Stimulated activated naive B cell treated with anti-CD40 and anti-IgM and Interleukin-4, amounts not matched to agents 10 μg/mL and 1 μg/mL and 100 μg/mL, for 72 hours (primary cell): ENCODE results near the gene CSTPP1.
A peak's percentile ranks its signal among the peaks of the same experiment; 100 is the strongest.
"Not testable (repeated sequence)": the region's sequence is repeated elsewhere in the genome, so short reads cannot be mapped to it uniquely, and the experiment has no call there.

Experiments
- ATAC-seq, 2 donors: fragments of 150-1000 bp; cut with Tn5 transposase; replicated peaks; 2 replicates each; pipeline ENCODE4 v1.10.0; 2021; ENCODE audit warnings: moderate library complexity in 1 of 2
- DNase-seq: peaks from one replicate; pipeline ENCODE4 v3.0.0; 2021
- H3K27ac Mint-ChIP-seq: one replicate; pipeline ENCODE4 v1.8.0; 2022; ENCODE audit warnings: mild to moderate bottlenecking, mixed read lengths
- H3K27me3 Mint-ChIP-seq, 2 donors: one replicate each; pipeline ENCODE4 v1.8.0; 2022; ENCODE audit warnings: mixed read lengths in 2 of 2
- H3K36me3 Mint-ChIP-seq, 2 donors: one replicate each; pipeline ENCODE4 v1.8.0; 2022; ENCODE audit warnings: mixed read lengths in 2 of 2, mild to moderate bottlenecking in 1 of 2
- H3K4me1 Mint-ChIP-seq, 2 donors: one replicate each; pipeline ENCODE4 v1.8.0; 2022; ENCODE audit warnings: mixed read lengths in 2 of 2, mild to moderate bottlenecking in 1 of 2
- H3K4me3 Mint-ChIP-seq, 2 donors: one replicate each; pipeline ENCODE4 v1.8.0; 2022; ENCODE audit warnings: mild to moderate bottlenecking in 2 of 2, mixed read lengths in 2 of 2, moderate library complexity in 1 of 2
- H3K9me3 Mint-ChIP-seq, 2 donors: one replicate each; pipeline ENCODE4 v1.8.0; 2022; ENCODE audit warnings: mixed read lengths in 2 of 2, mild to moderate bottlenecking in 1 of 2

CSTPP1 gene

GRCh38 chr11:46979358-46979757, 42.8 kb downstream of the CSTPP1 start:
- ATAC-seq (no peak), DNase-seq (no peak)
- Mint-ChIP-seq H3K27ac (no peak overlapping the region), H3K4me1 (peaks cover 5 to 16% of the 10 kb centered on the region in 2 donors), H3K27me3 (no peaks in the 10 kb centered on the region), H3K36me3 (peaks cover 0 to 3% of the 10 kb centered on the region in 2 donors), H3K4me3 (no peak overlapping the region), H3K9me3 (no peaks in the 10 kb centered on the region)

DNA sequence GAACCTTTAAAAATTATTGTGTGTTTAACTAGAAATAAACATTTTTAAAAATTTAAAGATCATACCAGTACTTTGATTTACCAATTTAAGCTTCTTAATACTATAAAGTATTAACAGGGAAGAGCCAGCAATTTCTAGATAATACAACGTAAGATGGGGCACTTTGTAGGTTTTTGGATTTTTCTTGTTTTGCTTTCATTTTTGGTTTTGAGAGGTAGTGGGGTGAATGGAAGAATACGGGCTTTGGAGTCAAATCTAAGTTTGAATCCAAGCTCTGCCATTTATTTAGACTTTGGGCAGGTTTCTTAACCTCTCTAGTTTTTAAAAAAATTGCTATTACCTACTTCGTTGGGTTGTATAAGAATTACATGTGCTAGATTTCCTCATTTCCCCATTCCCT, 44.9 kb downstream of the CSTPP1 start:
- Mint-ChIP-seq H3K27me3 (no peaks in the 10 kb centered on the region), H3K9me3 (no peaks in the 10 kb centered on the region), H3K4me1 (peaks cover 1 to 10% of the 10 kb centered on the region in 2 donors), H3K27ac (peak overlapping the region; percentile 10), H3K4me3 (peak overlapping the region; percentile 69 to 72), H3K36me3 (peaks cover 0 to 3% of the 10 kb centered on the region in 2 donors)
- DNase-seq: no peak
- no peak for ATAC-seq

DNA sequence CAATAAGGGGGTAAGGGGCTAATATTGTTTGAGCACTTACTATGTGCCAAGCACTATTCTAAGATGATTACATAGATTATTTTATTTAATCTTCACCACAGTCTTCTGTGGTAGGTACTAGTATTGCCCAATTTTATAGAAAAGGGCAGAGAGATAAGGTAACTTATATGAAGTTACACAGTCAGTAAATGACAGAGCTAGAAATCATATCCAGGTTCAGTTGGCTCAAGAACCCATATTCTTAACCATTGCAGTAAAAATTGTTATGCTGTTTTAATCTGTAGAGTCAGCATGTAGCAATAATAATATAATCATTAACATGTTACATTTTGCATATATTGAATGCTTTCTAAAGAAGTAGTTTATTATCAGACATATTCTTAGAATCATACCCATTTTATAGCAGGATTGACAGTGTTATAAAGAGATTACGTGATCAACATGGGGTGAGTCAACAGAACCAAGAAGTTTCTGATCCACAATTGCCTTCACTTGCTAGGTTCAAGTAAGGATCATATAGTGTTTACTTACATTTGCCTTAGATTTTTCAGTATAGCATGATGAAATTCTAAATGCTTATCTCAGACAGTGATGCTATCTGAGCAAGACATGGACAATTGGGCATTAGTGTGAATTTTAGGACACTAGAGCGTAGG, 46.4 kb downstream of the CSTPP1 start:
- ATAC-seq: no peak
- Mint-ChIP-seq H3K4me3 (no peak overlapping the region), H3K9me3 (no peaks in the 10 kb centered on the region), H3K27ac (no peak overlapping the region), H3K4me1 (peaks cover 1 to 10% of the 10 kb centered on the region in 2 donors), H3K27me3 (no peaks in the 10 kb centered on the region), H3K36me3 (peaks cover 6 to 10% of the 10 kb centered on the region in 2 donors)
- no peak for DNase-seq

DNA sequence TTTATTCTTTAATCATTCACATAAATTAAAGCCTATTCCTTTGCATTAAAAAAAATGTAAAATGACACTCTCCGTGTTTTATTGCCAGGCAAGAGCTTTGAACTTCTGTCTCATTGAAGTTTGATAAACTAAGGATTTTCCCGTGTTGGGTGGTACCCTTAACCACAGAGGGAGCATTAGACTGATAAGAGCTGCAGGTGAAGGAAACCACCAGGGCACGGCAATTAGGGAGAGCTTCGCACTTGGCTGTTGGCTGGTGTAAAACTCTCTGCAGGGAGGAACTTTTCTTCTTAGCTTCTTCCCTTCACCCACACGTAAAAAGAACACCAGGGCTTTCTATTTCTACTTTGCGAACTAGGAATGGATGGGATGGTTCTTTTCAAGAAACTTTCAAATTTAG, 47.0 kb downstream of the CSTPP1 start:
- Mint-ChIP-seq H3K4me1 (peaks cover 1 to 10% of the 10 kb centered on the region in 2 donors), H3K9me3 (no peaks in the 10 kb centered on the region), H3K27me3 (no peaks in the 10 kb centered on the region), H3K36me3 (peaks cover 8 to 16% of the 10 kb centered on the region in 2 donors), H3K4me3 (no peak overlapping the region), H3K27ac (no peak overlapping the region)
- ATAC-seq: no peak
- no peak for DNase-seq

DNA sequence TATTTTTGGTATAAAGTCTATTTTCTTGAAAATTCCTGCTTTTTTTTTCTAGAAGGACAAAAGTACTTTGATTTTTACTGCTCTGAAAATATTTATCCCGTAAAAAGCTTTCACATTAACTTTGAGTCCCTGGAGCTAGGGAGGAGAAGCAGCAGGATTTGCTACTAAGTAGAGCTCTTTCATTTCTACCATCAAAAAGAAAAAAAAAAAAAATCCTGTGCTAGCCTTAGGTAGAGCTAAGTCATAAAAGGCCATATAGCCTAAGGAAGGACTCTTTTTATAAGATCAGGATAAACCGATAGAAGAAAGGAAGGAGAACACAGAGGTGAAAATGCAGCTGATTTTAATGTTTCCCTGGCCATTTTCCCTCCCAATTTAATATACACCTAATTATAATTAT, 48.0 kb downstream of the CSTPP1 start:
- Mint-ChIP-seq H3K27ac (no peak overlapping the region), H3K4me1 (peaks cover 1 to 10% of the 10 kb centered on the region in 2 donors), H3K36me3 (peaks cover 8 to 17% of the 10 kb centered on the region in 2 donors), H3K27me3 (no peaks in the 10 kb centered on the region), H3K4me3 (no peak overlapping the region), H3K9me3 (no peaks in the 10 kb centered on the region)
- ATAC-seq (no peak), DNase-seq (no peak)

DNA sequence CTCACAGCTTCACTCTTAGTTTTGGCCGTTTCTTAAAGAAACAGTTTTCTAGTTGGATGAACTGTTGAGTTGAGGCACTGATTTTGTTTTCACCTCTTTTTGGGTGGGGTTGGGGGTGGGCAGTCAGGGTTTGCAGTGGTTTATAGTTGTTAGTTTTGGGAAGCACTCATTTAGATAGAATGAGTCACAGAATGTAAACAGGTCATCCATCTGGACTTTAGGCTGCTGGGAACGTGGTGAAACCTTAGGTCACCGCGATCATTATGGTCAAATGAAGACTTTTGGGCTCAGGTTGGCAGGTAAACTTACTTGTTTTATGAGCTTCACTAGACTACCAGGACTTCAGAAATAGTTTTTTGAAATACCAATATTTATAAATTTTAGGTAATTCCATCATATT, 48.4 kb downstream of the CSTPP1 start:
- no peak overlapping the region for H3K27ac Mint-ChIP-seq
- H3K36me3 Mint-ChIP-seq: peaks cover 13 to 22% of the 10 kb centered on the region in 2 donors
- ATAC-seq (no peak), DNase-seq (no peak)
- no peaks in the 10 kb centered on the region for H3K27me3 Mint-ChIP-seq
- no peak overlapping the region for H3K4me3 Mint-ChIP-seq
- H3K9me3 Mint-ChIP-seq: no peaks in the 10 kb centered on the region
- peaks cover 1 to 10% of the 10 kb centered on the region in 2 donors for H3K4me1 Mint-ChIP-seq

- H3K9me3 Mint-ChIP-seq: no peaks in the 10 kb centered on the region
- ATAC-seq (no peak), DNase-seq (no peak)
- H3K27me3 Mint-ChIP-seq: no peaks in the 10 kb centered on the region
- H3K4me1 Mint-ChIP-seq: no peaks in the 10 kb centered on the region
- H3K4me3 Mint-ChIP-seq: no peak overlapping the region
- no peak overlapping the region for H3K27ac Mint-ChIP-seq
- H3K36me3 Mint-ChIP-seq: peaks cover 15 to 30% of the 10 kb centered on the region in 2 donors
These were observed 50.6 kb downstream of the CSTPP1 start for GRCh38 chr11:46987183-46987582.

GRCh38 chr11:46989810-46990487, 53.4 kb downstream of the CSTPP1 start:
- peaks cover 34 to 48% of the 10 kb centered on the region in 2 donors for H3K36me3 Mint-ChIP-seq
- H3K4me3 Mint-ChIP-seq, H3K4me1 Mint-ChIP-seq, H3K9me3 Mint-ChIP-seq, H3K27me3 Mint-ChIP-seq, DNase-seq, ATAC-seq, H3K27ac Mint-ChIP-seq: not testable (repeated sequence)

DNA sequence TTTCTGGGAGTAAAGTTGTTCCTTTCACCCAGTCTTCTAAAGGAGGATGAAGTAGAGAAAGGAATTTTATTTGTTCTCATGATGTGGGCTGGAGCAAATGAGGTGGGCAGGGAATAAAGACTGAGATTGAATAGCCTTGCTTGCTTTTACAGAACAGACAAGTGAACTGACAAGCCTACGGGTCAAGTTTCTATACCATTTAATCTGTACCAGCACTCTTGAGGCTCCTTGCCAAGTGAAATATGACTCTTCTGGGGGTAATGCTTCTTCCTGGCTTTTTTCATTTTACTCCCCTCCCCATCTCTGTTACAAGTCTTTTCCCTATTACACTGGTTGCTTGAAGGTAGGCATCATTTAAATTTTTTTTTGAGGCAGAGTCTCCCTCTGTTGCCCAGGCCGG, 54.8 kb downstream of the CSTPP1 start:
- DNase-seq: no peak
- Mint-ChIP-seq H3K4me3 (no peak overlapping the region), H3K27me3 (no peaks in the 10 kb centered on the region), H3K4me1 (no peaks in the 10 kb centered on the region), H3K36me3 (peaks cover 41 to 60% of the 10 kb centered on the region in 2 donors), H3K9me3 (peaks cover 0 to 6% of the 10 kb centered on the region in 2 donors), H3K27ac (no peak overlapping the region)
- ATAC-seq: no peak

DNA sequence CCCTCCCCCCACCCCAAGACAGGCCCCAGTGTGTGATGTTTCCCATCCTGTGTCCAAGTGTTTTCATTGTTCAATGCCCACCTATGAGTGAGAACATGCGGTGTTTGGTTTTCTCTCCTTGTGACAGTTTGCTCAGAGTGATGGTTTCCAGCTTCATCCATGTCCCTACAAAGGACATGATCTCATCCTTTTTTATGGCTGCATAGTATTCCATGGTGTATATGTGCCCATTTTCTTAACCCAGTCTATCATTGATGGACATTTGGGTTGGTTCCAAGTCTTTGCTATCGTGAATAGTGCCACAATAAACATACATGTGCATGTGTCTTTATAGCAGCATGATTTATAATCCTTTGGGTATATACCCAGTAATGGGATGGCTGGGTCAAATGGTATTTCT, 55.8 kb downstream of the CSTPP1 start:
- H3K27ac Mint-ChIP-seq, H3K27me3 Mint-ChIP-seq, H3K9me3 Mint-ChIP-seq, H3K4me3 Mint-ChIP-seq, DNase-seq, H3K4me1 Mint-ChIP-seq, ATAC-seq: not testable (repeated sequence)
- H3K36me3 Mint-ChIP-seq: peaks cover 51 to 65% of the 10 kb centered on the region in 2 donors

- ATAC-seq, H3K27ac Mint-ChIP-seq, H3K4me3 Mint-ChIP-seq, H3K27me3 Mint-ChIP-seq, H3K9me3 Mint-ChIP-seq, DNase-seq: not testable (repeated sequence)
- peaks cover 12 to 27% of the 10 kb centered on the region in 2 donors for H3K4me1 Mint-ChIP-seq
- peaks cover 39 to 52% of the 10 kb centered on the region in 2 donors for H3K36me3 Mint-ChIP-seq
These were observed 61.2 kb downstream of the CSTPP1 start for GRCh38 chr11:46997796-46998195.

- Mint-ChIP-seq H3K36me3 (peaks cover 27 to 43% of the 10 kb centered on the region in 2 donors), H3K27me3 (no peaks in the 10 kb centered on the region), H3K9me3 (peaks cover 0 to under 1% of the 10 kb centered on the region in 2 donors), H3K4me3 (no peak overlapping the region), H3K4me1 (peaks cover 21 to 41% of the 10 kb centered on the region in 2 donors), H3K27ac (no peak overlapping the region)
- ATAC-seq: no peak
- DNase-seq: no peak
These were observed 62.7 kb downstream of the CSTPP1 start for GRCh38 chr11:46999217-46999616.

DNA sequence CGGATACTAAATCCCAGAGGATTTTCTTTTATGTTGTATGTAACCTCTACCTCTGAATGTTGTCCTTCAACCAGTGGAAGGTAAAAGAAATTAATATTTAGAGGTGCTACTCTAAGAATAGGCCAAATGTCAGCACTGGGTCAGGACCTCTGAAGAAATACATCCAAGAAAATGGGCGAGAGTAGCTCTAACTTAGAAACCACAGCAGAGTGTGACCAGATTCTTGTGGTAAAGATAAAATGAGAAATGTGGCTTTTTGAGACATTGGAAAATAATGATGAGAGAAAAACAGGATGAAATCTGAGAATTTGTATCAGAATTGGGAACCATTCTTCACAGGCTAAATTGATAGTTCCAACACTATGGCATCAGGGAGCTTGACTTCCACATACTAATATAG, 63.5 kb downstream of the CSTPP1 start:
- ATAC-seq (no peak), DNase-seq (no peak)
- Mint-ChIP-seq H3K36me3 (peaks cover 27 to 48% of the 10 kb centered on the region in 2 donors), H3K4me3 (no peak overlapping the region), H3K27me3 (no peaks in the 10 kb centered on the region), H3K27ac (no peak overlapping the region), H3K9me3 (peaks cover 0 to 4% of the 10 kb centered on the region in 2 donors), H3K4me1 (peaks cover 28 to 49% of the 10 kb centered on the region in 2 donors)

DNA sequence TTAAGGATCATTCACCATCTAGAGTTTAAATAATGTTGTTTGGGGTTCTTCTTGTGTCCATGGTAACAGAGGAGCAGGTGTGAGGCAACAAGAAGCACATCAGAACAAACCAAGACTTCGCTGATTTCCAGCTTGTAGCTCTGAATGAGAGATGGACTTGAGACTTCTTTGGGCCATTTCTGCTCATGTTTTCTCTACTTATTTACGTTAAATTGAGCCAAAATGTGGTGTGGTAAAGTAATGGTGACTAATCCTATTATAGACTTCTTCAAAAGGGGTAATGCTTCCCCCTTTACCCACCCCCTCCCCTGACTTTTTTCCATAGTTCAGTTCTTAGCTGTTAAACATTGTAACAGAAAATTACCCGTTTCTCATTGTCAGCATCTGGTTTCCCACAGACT, 65.2 kb downstream of the CSTPP1 start:
- no peak overlapping the region for H3K27ac Mint-ChIP-seq
- ATAC-seq: peak; percentile 49 to 51

DNA sequence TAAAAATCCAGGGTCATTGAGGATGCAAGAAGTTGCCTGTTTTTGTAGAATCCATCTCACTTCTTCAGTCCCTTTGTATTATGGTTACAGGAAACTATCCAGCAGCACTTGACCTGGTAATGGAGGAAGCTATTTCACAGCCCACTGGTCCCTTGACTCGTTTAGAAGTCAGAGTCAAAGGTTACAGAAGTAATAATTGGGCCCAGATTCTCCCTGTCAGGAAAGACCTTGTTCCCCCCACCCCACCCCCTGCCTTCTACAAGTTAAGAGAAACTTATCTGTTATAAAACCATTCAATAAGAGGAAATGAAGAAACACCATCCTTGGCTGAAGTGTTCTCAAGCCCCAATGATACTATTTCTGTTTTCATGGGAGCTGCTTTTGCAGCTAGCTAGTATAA, 65.8 kb downstream of the CSTPP1 start:
- Mint-ChIP-seq H3K27ac (peak overlapping the region; percentile 57), H3K9me3 (peaks cover 0 to 4% of the 10 kb centered on the region in 2 donors), H3K36me3 (peaks cover 13 to 39% of the 10 kb centered on the region in 2 donors), H3K4me3 (no peak overlapping the region), H3K27me3 (no peaks in the 10 kb centered on the region), H3K4me1 (peaks cover 28 to 55% of the 10 kb centered on the region in 2 donors)
- DNase-seq (no peak), ATAC-seq (peak; percentile 30 to 38)

More for the DNA sequence above, 65.2 kb downstream of the CSTPP1 start:
- peaks cover 0 to 4% of the 10 kb centered on the region in 2 donors for H3K9me3 Mint-ChIP-seq
- H3K4me3 Mint-ChIP-seq: no peak overlapping the region
- H3K27me3 Mint-ChIP-seq: no peaks in the 10 kb centered on the region
- peaks cover 17 to 39% of the 10 kb centered on the region in 2 donors for H3K36me3 Mint-ChIP-seq
- no peak for DNase-seq
- peaks cover 28 to 55% of the 10 kb centered on the region in 2 donors for H3K4me1 Mint-ChIP-seq
